A673 (cell line): Measurements from ENCODE around the gene NEDD4.

ENCODE experiments used
- EZH2 ChIP-seq: fragments of 200-600 bp; sonication (generic); IDR thresholded peaks from 2 replicates; pipeline ENCODE4 v1.6.1; 2017; ENCODE audit warnings: borderline replicate concordance, low read depth, mild to moderate bottlenecking, mixed read lengths, antibody characterized with exemption, low read length; ENCODE audit not compliant: poor library complexity, severe bottlenecking
- TF ChIP-seq, protein P1 (sequence below): fragments of 300-800, 200-600 bp; sonication (generic); conservative IDR thresholded peaks from 2 replicates; pipeline ENCODE4 v1.5.1; 2017; ENCODE audit warnings: low read depth, mild to moderate bottlenecking, antibody characterized with exemption, low read length, moderate library complexity, mixed read lengths

DNA sequence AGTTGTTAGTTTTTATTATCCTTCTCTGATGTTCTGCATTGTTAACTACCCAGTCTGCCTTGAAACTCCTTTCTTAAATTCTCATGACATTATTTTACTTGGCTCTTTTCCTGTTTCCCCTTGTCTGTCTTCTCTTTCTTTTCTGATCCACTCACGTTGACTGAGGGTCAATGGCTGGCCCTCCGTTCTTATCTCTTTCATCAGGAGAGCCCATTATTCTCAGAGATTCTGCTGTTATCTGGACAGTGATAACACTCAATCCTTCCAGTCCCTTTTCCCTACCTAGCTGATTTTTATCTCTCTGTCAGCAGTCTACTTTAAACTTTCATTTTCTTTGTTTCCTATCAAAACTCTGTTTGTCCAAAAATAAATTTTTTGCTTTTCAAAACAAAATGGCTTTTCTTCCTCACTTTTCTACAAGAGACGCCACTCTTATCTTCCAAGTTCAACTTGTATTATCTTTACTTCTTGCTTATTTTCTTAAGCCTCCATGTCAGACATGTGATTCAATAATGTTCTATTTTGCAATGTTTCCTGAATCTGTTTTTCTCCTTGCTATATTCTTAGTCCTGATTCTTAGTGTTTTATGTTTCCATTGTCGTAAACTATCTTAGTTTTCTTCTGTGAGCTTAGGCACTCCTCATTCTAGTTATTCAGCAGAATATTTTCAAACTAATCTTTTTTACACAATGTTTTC is 120.2 kb downstream of the NEDD4 start:
- TF ChIP-seq, protein P1, sequence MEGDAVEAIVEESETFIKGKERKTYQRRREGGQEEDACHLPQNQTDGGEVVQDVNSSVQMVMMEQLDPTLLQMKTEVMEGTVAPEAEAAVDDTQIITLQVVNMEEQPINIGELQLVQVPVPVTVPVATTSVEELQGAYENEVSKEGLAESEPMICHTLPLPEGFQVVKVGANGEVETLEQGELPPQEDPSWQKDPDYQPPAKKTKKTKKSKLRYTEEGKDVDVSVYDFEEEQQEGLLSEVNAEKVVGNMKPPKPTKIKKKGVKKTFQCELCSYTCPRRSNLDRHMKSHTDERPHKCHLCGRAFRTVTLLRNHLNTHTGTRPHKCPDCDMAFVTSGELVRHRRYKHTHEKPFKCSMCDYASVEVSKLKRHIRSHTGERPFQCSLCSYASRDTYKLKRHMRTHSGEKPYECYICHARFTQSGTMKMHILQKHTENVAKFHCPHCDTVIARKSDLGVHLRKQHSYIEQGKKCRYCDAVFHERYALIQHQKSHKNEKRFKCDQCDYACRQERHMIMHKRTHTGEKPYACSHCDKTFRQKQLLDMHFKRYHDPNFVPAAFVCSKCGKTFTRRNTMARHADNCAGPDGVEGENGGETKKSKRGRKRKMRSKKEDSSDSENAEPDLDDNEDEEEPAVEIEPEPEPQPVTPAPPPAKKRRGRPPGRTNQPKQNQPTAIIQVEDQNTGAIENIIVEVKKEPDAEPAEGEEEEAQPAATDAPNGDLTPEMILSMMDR, result no peak
- no peak for TF ChIP-seq EZH2
